MM.1S (cell line): ENCODE results near the gene C1QB.

Source experiments
- CTCF ChIP-seq: fragments of 300-600 bp; sonication (generic); IDR thresholded peaks from 2 replicates; pipeline ENCODE4 v1.5.1; 2016; ENCODE audit warnings: antibody characterized with exemption, low read length, mixed read lengths
- EZH2 ChIP-seq: fragments of 300-600 bp; sonication (generic); optimal IDR thresholded peaks from 2 replicates; pipeline ENCODE3; 2017; ENCODE audit warnings: low read depth, mild to moderate bottlenecking, antibody characterized with exemption, low read length, mixed read lengths
- EZH2phosphoT487 ChIP-seq: fragments of 300-600 bp; sonication (generic); IDR thresholded peaks from 2 replicates; pipeline ENCODE4 v1.6.1; 2018; ENCODE audit warnings: antibody characterized with exemption, low read length

GRCh38 chr1:22708777-22709176 lies 55.7 kb downstream of the C1QB start:
- TF ChIP-seq CTCF (no peak), EZH2 (no peak), EZH2phosphoT487 (no peak)
